Measurements from ENCODE around the gene CD200. TPM values are rescaled to one million over a fixed set of nuclear protein-coding genes. Genes with fewer than 3 reads are reported as not detected.

CD200 gene, protein sequence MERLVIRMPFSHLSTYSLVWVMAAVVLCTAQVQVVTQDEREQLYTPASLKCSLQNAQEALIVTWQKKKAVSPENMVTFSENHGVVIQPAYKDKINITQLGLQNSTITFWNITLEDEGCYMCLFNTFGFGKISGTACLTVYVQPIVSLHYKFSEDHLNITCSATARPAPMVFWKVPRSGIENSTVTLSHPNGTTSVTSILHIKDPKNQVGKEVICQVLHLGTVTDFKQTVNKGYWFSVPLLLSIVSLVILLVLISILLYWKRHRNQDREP
- 3.3 and 3.7 TPM in 2 replicates for total RNA-seq (ENCODE audit: low replicate concordance)

DNA sequence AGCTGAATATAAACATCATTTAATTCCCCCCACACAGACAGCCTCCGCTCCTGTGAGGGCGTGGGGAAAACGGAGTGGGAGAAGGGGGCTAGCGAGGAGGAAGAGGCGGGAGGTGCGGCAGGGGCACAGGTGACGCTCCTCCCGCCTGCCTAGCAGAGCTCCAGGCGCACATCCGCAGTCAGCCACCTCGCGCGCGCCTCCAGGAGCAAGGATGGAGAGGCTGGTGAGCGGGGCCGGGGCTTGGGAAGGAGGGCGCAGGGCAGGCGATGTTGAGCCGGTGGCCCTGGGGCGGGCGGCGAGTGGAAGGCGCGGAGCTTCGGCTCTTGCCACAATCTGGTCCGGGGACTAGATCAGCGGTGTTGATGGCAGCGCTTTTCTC lies at the start of gene CD200:
Gene CD200, plus strand, starts transcription at position 155 of the 379 bp plus-strand sequence. Its CDS starts 57 bp downstream, at position 212.
- no peak for DNase-seq (ENCODE audit: low read depth)
- H3K4me3 ChIP-seq (ENCODE audit: low read depth, low read length) = peak within 1 kb of the TSS; percentile 68
- TF ChIP-seq, protein P1, sequence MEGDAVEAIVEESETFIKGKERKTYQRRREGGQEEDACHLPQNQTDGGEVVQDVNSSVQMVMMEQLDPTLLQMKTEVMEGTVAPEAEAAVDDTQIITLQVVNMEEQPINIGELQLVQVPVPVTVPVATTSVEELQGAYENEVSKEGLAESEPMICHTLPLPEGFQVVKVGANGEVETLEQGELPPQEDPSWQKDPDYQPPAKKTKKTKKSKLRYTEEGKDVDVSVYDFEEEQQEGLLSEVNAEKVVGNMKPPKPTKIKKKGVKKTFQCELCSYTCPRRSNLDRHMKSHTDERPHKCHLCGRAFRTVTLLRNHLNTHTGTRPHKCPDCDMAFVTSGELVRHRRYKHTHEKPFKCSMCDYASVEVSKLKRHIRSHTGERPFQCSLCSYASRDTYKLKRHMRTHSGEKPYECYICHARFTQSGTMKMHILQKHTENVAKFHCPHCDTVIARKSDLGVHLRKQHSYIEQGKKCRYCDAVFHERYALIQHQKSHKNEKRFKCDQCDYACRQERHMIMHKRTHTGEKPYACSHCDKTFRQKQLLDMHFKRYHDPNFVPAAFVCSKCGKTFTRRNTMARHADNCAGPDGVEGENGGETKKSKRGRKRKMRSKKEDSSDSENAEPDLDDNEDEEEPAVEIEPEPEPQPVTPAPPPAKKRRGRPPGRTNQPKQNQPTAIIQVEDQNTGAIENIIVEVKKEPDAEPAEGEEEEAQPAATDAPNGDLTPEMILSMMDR (IDR thresholded peaks at IDR 0.05; ENCODE audit: insufficient read depth, low read length) = peak; percentile 27

DNA sequence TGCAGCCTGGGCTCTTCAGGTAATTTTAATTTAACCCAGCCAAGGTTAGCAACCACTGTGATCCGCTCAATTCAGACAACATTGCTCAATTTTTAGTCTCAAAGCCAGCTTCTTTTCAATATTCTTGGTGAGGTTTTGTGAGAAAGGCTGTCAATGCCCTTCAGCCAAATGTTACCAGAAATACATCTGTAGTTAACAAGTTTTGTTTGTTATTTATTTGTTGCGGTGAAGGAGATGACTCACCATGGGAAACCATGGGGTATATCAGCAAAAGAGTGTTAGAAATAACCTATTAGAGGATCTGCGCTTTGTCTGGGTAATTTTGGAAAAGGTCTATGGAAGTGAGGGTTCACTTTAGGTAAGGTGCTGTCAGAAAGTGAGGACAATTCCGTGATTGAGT lies 43.9 kb upstream of the CD200 start:
- TF ChIP-seq, protein P1 (IDR thresholded peaks at IDR 0.05; ENCODE audit: insufficient read depth, low read length) = no peak
- no peak overlapping the region for H3K4me3 ChIP-seq (ENCODE audit: low read depth, low read length)
- no peak for DNase-seq (ENCODE audit: low read depth)

DNA sequence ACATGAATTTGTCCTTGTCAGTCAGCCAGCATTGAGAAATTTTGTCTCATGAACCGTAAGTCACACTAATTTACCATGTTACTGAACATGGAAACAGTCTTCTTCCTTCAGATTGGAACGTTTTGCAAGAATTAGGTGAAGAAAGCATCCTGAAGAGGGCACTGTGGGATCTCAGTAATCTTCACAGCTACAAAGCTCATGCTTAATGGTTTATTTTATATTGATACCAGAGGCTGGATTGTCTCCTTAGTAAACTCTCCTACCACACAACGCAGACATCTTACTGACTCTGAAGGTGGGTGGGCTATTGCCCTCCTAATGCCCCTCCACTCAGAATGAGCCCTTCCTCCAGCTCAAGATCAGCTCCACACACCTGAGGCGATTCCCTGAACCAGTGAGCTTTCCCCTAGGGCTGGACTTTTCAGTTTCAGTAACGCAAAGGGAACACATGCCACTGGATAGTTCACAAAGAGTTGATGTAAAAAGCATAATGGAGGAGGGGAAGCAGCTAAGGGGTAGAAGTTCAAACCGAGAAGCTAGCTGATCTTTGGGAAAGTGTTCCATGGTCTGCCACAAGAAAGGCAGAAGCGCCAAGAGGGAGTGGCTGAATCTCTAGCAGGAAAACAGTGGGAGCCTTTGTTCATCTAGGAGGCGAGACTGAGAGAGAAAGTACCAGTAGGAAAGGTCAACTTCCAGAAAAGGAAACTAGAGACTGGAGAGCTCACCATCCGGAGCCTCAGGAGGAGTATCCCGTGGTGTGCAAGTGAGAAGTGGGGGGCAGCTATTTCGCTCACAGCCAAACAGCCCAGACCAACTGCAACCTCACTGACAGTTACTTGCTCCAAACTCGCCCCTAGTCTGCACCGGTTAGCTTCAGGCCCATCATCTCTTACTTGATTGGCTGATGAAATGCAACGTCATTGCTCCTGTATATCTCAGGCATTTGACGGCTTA lies 39.3 kb upstream of the CD200 start, which contains the start of gene SLC9C1:
Gene SLC9C1, minus strand, starts transcription at position 849 of the 954 bp plus-strand sequence. CDS start 7,425 bp downstream, outside the sequence.
- peak; percentile 89 for DNase-seq (ENCODE audit: low read depth)
- H3K4me3 ChIP-seq (ENCODE audit: low read depth, low read length) = peak within 1 kb of the TSS; percentile 55
- TF ChIP-seq, protein P1 (IDR thresholded peaks at IDR 0.05; ENCODE audit: insufficient read depth, low read length) = peak; percentile 74

DNA sequence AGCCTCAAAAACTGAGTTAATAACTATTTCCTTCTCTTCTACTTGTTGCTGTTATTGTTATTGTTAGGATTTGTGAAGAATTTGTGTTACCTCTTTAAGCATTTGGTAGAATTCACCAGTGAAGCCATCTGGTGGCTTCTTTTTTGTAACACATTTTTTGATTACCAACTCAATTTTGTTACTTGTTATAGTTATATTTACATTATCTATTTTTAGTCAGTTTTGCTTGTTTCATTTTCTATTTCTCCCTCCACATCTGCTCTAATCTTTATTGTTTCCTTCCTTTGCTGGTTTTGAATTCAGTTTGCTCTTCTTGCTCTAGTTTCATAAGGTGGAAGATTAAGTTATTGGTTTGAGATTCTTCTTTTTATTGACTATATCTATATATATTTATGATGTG lies 35.2 kb upstream of the CD200 start:
- TF ChIP-seq, protein P1 (IDR thresholded peaks at IDR 0.05; ENCODE audit: insufficient read depth, low read length) = no peak
- H3K4me3 ChIP-seq (ENCODE audit: low read depth, low read length) = no peak overlapping the region
- DNase-seq (ENCODE audit: low read depth) = no peak

DNA sequence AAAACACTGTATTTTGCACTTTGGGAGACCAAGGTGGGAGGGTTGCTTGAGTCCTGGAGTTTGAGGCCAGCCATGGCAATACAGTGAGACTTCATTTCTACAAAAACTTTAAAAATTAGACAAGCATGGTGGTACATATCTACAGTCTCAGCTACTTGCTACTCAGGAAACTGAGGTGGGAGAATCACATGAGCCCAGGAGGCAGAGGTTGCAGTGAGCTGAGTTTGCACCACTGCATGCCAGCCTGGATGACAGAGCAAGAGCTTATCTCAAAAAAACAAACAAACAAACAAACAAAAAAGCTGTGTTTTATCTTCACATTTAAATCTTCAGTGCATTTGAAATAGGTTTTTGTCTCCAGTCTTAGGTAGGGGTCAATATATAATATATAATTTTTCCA lies 34.2 kb upstream of the CD200 start:
- no peak overlapping the region for H3K4me3 ChIP-seq (ENCODE audit: low read depth, low read length)
- TF ChIP-seq, protein P1 (IDR thresholded peaks at IDR 0.05; ENCODE audit: insufficient read depth, low read length) = no peak
- no peak for DNase-seq (ENCODE audit: low read depth)

DNA sequence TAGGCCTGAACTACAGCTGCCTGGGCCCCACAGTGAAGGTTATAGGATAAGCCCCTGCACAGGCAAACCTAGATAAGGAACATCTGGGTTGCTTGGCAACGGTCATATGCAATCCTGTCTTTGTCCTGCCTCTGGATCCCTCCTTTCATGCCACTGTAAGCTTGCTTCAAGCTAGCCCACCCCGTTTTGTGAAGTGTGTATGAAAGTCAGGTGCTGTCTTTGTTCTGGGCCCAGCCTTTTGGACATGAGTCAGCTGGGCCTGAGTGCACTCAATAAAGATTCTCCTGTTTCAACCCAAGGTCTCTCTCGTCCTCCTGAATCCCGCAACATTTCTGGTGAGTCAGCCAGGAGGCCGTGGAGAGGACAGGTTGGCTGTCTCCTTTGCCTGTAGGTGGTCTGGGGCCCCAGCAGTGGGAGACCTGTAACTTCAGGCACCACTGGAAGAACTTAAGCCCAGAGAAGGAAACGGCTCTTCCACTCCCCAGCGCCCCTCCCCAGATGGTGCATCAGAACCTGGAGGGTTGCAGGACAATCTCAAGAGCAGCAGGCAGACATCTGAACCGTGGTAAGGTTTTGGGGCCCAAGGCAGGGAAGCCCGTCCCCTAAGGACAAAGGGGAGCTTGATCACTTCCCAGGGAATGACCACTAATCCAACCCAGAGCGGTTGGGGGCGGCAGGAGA lies 30.7 kb upstream of the CD200 start:
- TF ChIP-seq, protein P1 (IDR thresholded peaks at IDR 0.05; ENCODE audit: insufficient read depth, low read length) = no peak
- H3K4me3 ChIP-seq (ENCODE audit: low read depth, low read length) = no peak overlapping the region
- DNase-seq (ENCODE audit: low read depth) = peak; percentile 20
